Measurements from ENCODE around the gene CARD14. TPM values are rescaled to one million over a fixed set of nuclear protein-coding genes. Genes with fewer than 3 reads are reported as not detected.

Gene CARD14
- total and polyA plus RNA-seq, 2 of the 13 experiments (the other 11 are each of a cell fraction or from before 2014, with no cell fraction given), result 0.11 TPM; not detected in 1

- TF ChIP-seq THAP7 (CRISPR knock-in tag; IDR thresholded peaks at IDR 0.05) (0 out of 2 replicates have a peak, but pooled peaks have one; percentile 32), ZNF660 (CRISPR knock-in tag; IDR thresholded peaks at IDR 0.05; ENCODE audit: borderline replicate concordance, low read depth) (no peak), IRX3 (CRISPR knock-in tag; IDR thresholded peaks at IDR 0.05; ENCODE audit: borderline replicate concordance, low read depth) (0 out of 2 replicates have a peak, but pooled peaks have one; percentile 9), ZFP36 (IDR thresholded peaks at IDR 0.05; ENCODE audit: borderline replicate concordance, low read depth, low read length, partially characterized antibody) (no peak), NCOR1 (IDR thresholded peaks at IDR 0.05; ENCODE audit: borderline replicate concordance, low read length) (no peak), ZNF563 (CRISPR knock-in tag; IDR thresholded peaks at IDR 0.05) (no peak; the same call in 1 of the 2 replicates), FOXC1 (CRISPR knock-in tag; IDR thresholded peaks at IDR 0.05; ENCODE audit: borderline replicate concordance) (0 out of 2 replicates have a peak, but pooled peaks have one; percentile 22), ARNT2 (CRISPR knock-in tag; IDR thresholded peaks at IDR 0.05; ENCODE audit: low read depth) (no peak; the same call in 1 of the 2 replicates), TFDP2 (CRISPR knock-in tag; IDR thresholded peaks at IDR 0.05) (no peak), SAFB2 (CRISPR knock-in tag; IDR thresholded peaks at IDR 0.05; ENCODE audit: borderline replicate concordance, low read depth) (no peak), ZNF562 (CRISPR knock-in tag; IDR thresholded peaks at IDR 0.05; ENCODE audit: borderline replicate concordance) (no peak), THAP9 (CRISPR knock-in tag; IDR thresholded peaks at IDR 0.05; ENCODE audit: borderline replicate concordance) (0 out of 2 replicates have a peak, but pooled peaks have one; percentile 67), ZFP36L1 (CRISPR knock-in tag; IDR thresholded peaks at IDR 0.05) (no peak), ZBTB1 (CRISPR knock-in tag; IDR thresholded peaks at IDR 0.05; ENCODE audit: borderline replicate concordance) (no peak), TBX2 (CRISPR knock-in tag; IDR thresholded peaks at IDR 0.05; ENCODE audit: borderline replicate concordance) (no peak)
- TF ChIP-seq, protein P1, sequence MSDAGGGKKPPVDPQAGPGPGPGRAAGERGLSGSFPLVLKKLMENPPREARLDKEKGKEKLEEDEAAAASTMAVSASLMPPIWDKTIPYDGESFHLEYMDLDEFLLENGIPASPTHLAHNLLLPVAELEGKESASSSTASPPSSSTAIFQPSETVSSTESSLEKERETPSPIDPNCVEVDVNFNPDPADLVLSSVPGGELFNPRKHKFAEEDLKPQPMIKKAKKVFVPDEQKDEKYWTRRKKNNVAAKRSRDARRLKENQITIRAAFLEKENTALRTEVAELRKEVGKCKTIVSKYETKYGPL (CRISPR knock-in tag; IDR thresholded peaks at IDR 0.05), result no peak
- TF ChIP-seq, protein P2, sequence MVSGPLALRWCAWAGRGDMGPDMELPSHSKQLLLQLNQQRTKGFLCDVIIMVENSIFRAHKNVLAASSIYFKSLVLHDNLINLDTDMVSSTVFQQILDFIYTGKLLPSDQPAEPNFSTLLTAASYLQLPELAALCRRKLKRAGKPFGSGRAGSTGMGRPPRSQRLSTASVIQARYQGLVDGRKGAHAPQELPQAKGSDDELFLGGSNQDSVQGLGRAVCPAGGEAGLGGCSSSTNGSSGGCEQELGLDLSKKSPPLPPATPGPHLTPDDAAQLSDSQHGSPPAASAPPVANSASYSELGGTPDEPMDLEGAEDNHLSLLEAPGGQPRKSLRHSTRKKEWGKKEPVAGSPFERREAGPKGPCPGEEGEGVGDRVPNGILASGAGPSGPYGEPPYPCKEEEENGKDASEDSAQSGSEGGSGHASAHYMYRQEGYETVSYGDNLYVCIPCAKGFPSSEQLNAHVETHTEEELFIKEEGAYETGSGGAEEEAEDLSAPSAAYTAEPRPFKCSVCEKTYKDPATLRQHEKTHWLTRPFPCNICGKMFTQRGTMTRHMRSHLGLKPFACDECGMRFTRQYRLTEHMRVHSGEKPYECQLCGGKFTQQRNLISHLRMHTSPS (CRISPR knock-in tag; IDR thresholded peaks at IDR 0.05; ENCODE audit: low read depth), result peak; percentile 55; the same call in 1 of the 2 replicates
- TF ChIP-seq, protein P3, sequence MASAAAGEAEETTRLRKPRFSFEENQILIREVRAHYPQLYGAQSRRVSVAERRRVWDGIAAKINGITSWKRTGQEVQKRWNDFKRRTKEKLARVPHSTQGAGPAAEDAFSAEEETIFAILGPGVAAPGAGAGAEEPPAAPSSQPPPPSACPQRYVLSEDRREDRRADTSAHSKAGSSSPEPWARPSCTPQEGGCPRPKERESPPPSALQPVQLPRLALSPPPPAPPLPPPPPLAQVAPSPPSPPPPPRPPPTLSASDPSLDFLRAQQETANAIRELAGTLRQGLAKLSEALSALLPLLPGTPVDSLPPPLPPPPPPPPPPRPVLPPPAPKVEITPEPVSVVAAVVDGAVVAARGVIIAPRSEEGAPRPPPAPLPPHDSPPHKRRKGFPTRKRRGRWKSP (CRISPR knock-in tag; IDR thresholded peaks at IDR 0.05), result no peak
- TF ChIP-seq, protein P4, sequence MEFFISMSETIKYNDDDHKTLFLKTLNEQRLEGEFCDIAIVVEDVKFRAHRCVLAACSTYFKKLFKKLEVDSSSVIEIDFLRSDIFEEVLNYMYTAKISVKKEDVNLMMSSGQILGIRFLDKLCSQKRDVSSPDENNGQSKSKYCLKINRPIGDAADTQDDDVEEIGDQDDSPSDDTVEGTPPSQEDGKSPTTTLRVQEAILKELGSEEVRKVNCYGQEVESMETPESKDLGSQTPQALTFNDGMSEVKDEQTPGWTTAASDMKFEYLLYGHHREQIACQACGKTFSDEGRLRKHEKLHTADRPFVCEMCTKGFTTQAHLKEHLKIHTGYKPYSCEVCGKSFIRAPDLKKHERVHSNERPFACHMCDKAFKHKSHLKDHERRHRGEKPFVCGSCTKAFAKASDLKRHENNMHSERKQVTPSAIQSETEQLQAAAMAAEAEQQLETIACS (CRISPR knock-in tag; IDR thresholded peaks at IDR 0.05), result no peak
These were observed 49.9 kb downstream of the CARD14 start (continued) for GRCh38 chr17:80219763-80220053.
